Measurements from ENCODE around the gene TCF7L2. TPM values are rescaled to one million over a fixed set of nuclear protein-coding genes. Genes with fewer than 3 reads are reported as not detected.

TCF7L2 gene
- total RNA-seq, 4 donors from 2014 or later, result 4.0 to 13.2 (median 6.4) TPM

- H3K27me3 ChIP-seq, result no peaks in the 10 kb centered on the region
- TF ChIP-seq POLR2A (IDR thresholded peaks at IDR 0.05) (no peak), CTCF (IDR thresholded peaks at IDR 0.05) (no peak)
- no peaks in the 10 kb centered on the region for H3K9me3 ChIP-seq
- no peak overlapping the region for H3K27ac ChIP-seq
- 87 to 94% methylated on average over 5 of the region's 5 CpGs for WGBS, 2 donors
- DNase-seq, result no peak
- peaks cover 7 to 17% (median 10%) of the 10 kb centered on the region in 3 donors for H3K4me1 ChIP-seq
- H3K4me3 ChIP-seq, result no peak overlapping the region
- intact Hi-C loops (cut with DNase I), result no loop called here
- no peaks in the 10 kb centered on the region for H3K36me3 ChIP-seq
Measured at GRCh38 chr10:113113241-113113640, 163.2 kb downstream of the TCF7L2 start.

GRCh38 chr10:113113918-113114317 is 163.9 kb downstream of the TCF7L2 start:
- H3K27me3 ChIP-seq, result no peaks in the 10 kb centered on the region
- no peak overlapping the region for H3K27ac ChIP-seq
- no peaks in the 10 kb centered on the region for H3K9me3 ChIP-seq
- TF ChIP-seq CTCF (IDR thresholded peaks at IDR 0.05) (no peak), POLR2A (IDR thresholded peaks at IDR 0.05) (no peak)
- peaks cover 7 to 17% (median 10%) of the 10 kb centered on the region in 3 donors for H3K4me1 ChIP-seq
- 47 to 94% methylated on average over 1 of the region's 1 CpG for WGBS, 2 donors
- DNase-seq, result no peak
- no peak overlapping the region for H3K4me3 ChIP-seq
- no peaks in the 10 kb centered on the region for H3K36me3 ChIP-seq
- intact Hi-C loops (cut with DNase I), result no loop called here

GRCh38 chr10:113115556-113115955 is 165.5 kb downstream of the TCF7L2 start:
- Histone ChIP-seq H3K36me3 (no peaks in the 10 kb centered on the region), H3K4me1 (peaks cover 7 to 17% (median 10%) of the 10 kb centered on the region in 3 donors), H3K9me3 (no peaks in the 10 kb centered on the region), H3K4me3 (no peak overlapping the region), H3K27me3 (no peaks in the 10 kb centered on the region), H3K27ac (no peak overlapping the region)
- intact Hi-C loops (cut with DNase I), result no loop called here
- DNase-seq, result no peak
- WGBS, 2 donors, result 91 to 92% methylated on average over 10 of the region's 10 CpGs
- TF ChIP-seq CTCF (IDR thresholded peaks at IDR 0.05) (no peak), POLR2A (IDR thresholded peaks at IDR 0.05) (no peak)

GRCh38 chr10:113118882-113119281 is 168.8 kb downstream of the TCF7L2 start:
- H3K9me3 ChIP-seq, result no peaks in the 10 kb centered on the region
- H3K27me3 ChIP-seq, result no peaks in the 10 kb centered on the region
- no peaks in the 10 kb centered on the region for H3K36me3 ChIP-seq
- no peaks in the 10 kb centered on the region for H3K4me1 ChIP-seq
- 93 to 94% methylated on average over 14 to 15 of the region's 15 CpGs for WGBS, 2 donors
- no peak for TF ChIP-seq CTCF (IDR thresholded peaks at IDR 0.05)
- TF ChIP-seq POLR2A (IDR thresholded peaks at IDR 0.05), result no peak
- H3K4me3 ChIP-seq, result no peak overlapping the region
- DNase-seq, result no peak
- no peak overlapping the region for H3K27ac ChIP-seq
- intact Hi-C loops (cut with DNase I), result no loop called here

GRCh38 chr10:113119801-113120200 is 169.8 kb downstream of the TCF7L2 start:
- no peaks in the 10 kb centered on the region for H3K27me3 ChIP-seq
- no peak overlapping the region for H3K27ac ChIP-seq
- 92 to 96% methylated on average over 14 of the region's 14 CpGs for WGBS, 2 donors
- no peaks in the 10 kb centered on the region for H3K9me3 ChIP-seq
- no peak for DNase-seq
- no peak overlapping the region for H3K4me3 ChIP-seq
- H3K36me3 ChIP-seq, result no peaks in the 10 kb centered on the region
- no peak for TF ChIP-seq POLR2A (IDR thresholded peaks at IDR 0.05)
- no peaks in the 10 kb centered on the region for H3K4me1 ChIP-seq
- intact Hi-C loops (cut with DNase I), result loop anchor here (10.0 kb wide), 3 partner anchors 175 to 555 kb away; no protein-coding TSS in a partner anchor

- 77 to 83% methylated on average over 7 of the region's 7 CpGs for WGBS, 2 donors
- TF ChIP-seq CTCF (IDR thresholded peaks at IDR 0.05) (no peak), POLR2A (IDR thresholded peaks at IDR 0.05) (no peak)
- no peaks in the 10 kb centered on the region for H3K9me3 ChIP-seq
- H3K27ac ChIP-seq, result no peak overlapping the region
- no peak overlapping the region for H3K4me3 ChIP-seq
- intact Hi-C loops (cut with DNase I), result loop anchor here (10.0 kb wide), 3 partner anchors 176 to 556 kb away; no protein-coding TSS in a partner anchor
- no peak for DNase-seq
- H3K36me3 ChIP-seq, result no peaks in the 10 kb centered on the region
- H3K4me1 ChIP-seq, result peaks cover 0 to 5% (median 2%) of the 10 kb centered on the region in 3 donors
- no peaks in the 10 kb centered on the region for H3K27me3 ChIP-seq
Measured at GRCh38 chr10:113121153-113121552, 171.1 kb downstream of the TCF7L2 start.
